ENCODE measurements around the gene LPO.

LPO gene

DNA sequence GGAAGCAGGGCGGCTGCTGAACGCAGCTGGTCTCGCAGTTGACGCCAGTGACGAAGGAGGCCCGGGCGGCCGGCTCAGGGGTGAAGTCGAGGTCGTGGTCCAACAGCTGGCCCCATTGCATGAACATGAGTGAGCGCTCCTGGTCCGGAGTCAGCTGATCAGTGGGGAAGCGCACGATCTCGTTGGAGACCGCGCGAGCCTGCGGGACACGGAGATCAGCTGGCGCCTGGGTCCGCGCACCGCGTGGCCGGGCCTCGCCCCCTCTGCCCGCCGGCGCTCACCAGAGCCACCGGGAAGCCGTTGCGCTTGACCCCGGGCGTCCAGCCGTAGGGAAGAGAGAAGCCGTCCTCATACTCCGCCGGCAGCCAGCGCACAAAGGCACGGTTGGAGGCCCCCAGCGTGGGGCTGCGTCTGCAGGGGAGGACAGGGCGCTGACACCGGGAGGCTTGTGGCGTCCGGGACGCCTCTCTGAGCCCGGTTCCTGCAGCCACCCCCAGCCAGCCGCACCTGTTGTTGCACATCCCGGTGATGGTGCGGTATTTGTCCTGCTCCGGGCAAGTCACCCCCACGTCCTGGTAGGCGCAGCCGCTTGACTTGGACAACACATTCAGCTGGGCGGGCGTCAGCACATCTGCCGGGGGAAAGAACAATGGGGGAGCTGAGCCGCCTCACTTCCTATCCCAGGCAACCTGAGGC is 40.8 kb downstream of the LPO start:
- no peak for DNase-seq

DNA sequence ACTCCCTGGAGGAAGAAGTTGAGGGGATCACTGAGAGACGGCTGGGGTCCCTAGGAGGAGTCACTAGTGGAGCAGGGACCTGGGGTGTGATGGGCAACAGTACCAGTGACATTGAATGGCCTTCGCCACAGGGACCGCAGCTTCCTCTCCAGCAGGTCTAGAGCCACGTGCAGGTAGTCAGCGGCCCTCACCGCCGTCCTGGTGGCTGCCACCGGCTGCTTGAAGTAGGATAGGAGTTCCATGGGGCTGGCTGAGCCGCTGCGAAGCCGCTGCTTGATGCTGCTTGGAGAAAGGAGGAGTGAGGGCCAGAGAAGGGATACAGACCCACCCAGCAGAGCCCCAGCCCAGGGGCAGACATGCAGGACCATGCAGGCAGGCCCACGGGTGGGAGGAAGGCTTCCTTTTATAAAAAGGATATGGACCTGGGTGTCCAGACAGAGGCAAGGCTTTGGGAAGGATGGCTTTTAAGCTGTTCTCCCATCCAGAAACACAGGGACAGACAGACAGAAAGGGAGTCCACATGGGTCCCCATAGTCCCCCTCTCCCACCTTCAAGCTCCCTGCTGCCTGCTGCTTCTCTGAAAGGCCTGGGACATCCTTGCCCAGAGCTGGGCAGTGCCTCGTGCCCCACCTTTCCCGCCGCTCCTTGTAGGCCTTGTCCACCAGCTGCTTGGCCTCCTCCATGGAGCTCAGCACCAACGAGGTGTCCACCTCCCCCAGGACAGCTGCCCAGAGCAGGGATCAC is 41.5 kb downstream of the LPO start:
- DNase-seq: no peak

DNA sequence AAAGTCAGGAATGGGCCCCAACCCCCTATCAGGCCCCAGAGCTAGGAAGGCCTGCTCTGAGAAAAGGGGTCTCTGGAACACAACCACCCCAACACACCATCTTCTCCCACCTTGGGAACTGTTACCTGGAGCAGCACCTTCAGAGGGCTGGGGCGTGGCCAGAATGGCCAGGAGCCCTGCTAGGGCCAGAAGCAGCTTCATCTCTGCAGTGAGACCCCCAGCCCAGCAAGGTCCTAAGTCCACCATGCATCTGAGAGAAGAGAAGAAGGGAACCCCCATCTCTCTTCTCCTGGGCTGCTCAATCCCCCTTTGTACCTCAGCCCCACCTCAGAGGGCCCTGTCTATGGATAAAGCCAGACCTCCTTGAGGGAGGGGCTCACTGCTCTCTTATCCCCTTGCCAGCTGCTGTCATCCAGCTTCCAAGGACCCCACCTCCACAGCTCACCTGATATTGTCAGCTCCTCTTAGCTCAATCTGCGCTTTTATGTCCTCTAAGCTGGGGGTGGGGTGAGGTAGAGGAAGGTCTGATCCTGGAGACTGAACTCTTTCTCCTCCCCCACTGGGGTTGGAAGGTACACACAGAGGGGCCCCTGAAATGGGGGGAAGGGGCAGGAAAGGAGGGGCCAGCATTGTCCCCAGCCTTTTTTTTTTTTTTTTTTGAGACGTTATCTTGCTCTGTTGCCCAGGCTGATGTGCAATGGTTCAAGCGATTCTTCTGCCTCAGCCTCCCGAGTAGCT is 42.3 kb downstream of the LPO start, which contains the start of gene MPO:
TSS of gene MPO (minus strand) at position 456 of the 738 bp plus-strand sequence. CDS start at position 279, 177 bp downstream.
- peak; percentile 96 to 98 for DNase-seq

DNA sequence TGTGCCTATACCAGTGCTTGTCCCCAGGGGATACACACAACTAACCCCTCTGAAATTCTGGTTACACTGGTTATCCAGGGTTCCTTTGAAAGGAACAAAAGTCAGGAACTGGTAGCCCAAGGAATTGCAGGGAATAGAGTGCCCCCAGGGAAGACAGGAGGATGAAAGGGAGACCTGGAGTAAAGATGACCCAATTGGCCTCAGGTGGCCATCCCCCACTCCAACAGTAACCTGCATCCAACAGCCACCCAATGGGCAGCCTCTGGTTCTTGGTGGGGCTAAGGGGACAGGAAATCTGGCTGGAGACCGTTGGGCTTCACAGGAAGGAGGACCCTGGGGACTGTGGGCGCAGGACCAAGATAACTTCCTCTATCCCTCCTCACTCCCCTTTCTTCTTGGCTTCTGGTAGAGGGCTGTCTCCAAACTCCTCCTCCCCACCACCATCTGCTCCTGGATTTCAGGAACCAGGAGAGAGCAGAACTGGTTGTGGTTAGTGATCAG is 43.2 kb downstream of the LPO start:
- peak; percentile 100 for DNase-seq

DNA sequence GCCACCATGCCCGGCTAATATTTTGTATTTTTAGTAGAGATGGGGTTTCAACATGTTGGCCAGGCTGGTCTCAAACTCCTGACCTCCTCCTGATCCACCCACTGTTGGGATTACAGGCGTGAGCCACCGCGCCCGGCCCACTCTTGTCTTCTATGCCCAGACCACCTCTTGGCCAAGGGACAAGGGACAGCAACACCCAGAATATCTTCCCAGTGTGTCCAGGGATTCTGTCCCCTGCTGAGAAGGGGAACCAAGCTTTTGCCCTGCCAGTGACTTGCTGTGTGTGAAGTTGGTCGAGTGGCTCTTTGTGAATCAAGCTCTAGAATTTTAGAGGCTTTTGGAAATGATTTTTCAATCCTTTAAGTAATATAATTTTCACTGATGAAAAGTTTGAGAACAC is 44.1 kb downstream of the LPO start:
- DNase-seq: no peak

DNA sequence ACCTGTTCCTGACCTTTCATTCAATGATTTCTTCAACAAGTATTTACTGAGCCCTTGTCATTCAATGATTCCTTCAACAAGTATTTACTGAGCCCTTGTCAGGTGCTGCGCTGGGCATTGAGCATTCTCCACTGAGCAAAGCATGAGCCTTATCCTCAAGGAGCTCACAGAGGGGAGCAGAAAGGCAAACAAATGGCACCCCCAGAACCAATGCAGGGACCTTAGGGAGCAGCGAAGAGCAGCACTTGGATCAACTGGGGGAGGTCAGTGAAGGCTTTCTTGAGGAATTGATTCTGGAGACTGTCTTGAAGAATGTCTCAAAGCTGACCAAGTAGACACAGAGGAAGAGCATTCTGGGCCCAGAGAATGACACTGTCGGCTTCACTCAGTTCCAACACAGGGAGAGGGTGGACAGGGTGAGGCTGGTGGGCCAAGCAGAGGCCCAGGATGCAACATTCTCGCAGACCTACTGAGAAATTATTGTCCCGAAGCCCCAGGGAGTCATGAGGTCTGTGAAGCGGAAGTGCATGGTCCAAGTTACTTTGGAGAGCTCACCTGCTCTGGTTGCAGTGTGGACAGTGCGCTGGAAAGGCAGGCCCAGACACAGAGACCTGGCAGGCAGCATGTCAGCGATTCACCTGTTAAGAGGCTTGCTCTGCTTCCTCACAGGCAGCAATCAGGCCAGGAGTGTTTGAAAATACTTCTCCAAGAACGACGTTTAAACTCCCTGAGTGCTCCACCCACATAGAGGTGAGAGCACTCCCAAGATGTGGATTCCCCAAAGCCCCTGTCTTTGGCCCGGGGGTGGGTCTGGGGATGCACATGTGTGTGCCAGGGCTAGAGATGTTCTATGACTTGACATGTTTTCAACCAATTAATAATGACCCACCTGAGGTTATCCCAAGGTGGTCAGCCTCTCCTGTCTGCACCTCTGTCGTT is 45.6 kb downstream of the LPO start:
- no peak for DNase-seq

DNA sequence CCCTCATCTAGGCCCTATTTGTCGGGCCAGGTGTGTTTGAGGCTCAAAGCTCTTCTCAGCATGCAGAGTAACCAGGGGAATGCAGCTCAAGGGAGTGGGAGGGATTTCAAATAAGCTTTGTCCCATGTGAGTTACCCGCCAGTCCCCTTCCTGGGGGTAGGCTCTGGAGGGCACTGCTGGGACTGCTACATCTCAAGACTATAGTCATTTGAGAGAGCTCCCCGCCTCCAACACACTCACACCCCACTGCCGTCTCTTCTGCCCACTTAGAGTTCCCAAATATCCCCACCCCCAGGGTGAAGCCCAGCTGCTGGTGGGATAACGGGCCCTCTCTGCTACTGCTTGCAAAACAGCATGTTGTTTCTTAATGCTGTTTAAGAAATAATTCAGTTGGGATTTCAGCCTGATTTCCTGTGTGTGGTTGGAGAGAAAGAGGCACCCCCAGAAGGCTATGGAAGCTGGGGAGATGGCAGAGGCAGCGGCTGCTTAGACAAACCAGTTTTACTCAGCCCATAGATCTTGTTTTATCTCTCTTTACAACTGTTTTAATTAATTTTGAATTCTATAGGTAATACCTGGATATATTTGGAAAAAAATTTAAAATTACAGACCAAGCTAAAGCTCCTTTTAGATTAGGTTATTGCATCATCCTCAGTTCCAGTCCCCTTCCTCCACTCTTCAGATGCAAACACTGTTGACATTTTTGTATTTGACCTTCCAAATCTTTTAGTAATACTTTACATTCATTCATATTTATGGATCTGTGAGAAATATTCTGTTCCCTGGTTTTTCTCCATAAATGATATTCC is 46.4 kb downstream of the LPO start:
- peak; percentile 98 to 99 for DNase-seq

DNA sequence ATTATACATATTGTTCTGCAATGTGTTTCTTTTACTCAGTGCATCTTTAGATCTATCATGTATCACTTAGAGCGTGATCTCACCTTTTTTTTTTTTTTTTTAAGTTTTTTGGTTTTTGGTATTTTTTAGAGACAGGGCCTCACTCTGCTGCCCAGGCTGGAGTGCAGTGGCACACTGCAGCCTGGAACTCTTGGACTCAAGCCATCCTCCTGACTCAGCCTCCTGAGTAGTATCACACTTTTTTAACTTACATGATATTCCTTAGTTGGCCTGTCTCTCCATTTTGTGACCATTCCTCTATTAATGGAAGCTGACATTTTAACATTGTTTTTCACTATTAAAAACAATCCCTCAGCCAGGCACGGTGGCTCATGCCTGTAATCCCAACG is 47.0 kb downstream of the LPO start:
- DNase-seq: no peak

DNA sequence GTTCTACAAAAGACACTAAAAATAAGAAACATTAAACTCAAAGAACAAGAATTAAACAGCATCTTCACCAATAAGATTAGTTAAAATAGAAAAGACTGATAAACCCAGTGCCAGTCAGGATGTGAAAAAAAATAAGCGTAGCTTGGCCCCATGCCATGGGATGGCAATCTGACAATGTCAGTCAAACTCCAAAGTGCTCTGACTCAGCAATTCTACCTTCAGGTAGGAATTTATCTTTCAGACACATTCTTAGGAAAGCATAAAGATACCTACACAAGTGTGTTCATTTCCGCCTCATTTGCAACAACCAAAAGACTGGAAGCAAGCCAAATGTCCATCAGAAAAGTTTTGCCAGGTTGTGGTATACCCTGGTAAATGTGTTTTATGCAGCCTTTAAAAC is 51.5 kb downstream of the LPO start:
- no peak for DNase-seq

DNA sequence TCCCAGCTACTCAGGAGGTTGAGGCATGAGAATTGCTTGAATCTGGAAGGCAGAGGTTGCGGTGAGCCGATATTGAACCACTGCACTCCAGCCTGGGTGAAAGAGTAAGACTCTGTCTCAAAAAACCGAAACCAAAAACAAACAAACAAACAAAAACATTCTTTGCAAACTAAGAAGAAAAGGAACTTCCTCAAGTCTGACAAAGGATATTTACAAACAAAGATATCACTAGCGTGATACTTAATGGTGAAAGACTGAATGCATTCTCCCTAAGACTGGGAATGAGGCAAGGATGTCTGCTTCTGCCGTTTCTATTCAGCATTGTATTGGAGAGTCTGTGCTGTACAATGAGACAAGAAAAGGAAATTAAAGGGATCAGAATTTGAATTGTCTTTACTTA is 52.9 kb downstream of the LPO start:
- DNase-seq: no peak

DNA sequence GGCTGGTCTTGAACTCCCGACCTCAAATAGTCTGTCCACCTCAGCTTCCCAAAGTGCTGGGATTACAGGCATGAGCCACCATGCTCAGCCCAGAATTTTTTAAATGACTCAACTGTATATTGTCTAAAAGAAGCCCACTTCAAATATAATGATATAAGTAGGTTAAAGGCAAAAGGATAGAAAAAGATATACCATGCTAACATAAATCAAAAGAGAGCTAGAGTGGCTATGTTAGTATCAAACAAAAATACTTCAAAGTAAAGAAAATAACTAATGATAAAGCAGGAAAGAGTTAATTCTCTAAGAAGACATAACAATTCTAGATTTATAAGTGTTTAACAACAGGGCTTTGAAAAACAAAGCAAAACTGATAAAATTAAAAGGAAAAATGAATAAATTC is 55.6 kb downstream of the LPO start:
- DNase-seq: no peak

DNA sequence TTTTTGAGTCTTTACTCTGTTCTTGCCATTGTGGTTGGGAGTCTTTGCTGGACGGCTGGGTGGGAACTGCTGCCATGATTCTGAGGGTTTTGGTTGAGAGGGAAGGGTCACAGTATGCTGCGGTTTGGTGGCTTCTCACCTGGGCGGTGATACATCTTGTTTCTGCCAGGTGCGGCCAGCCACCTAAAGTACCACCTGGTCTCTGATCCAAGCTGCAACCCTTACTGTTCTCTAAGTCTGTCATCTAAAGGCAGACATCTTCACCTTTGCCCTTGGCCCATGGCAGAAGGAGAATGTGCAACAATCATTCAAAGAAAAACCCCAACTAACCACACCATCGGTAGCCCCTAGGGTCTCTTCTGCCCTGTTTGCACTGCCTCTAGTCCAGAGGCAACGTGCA is 62.0 kb downstream of the LPO start:
- DNase-seq: no peak

DNA sequence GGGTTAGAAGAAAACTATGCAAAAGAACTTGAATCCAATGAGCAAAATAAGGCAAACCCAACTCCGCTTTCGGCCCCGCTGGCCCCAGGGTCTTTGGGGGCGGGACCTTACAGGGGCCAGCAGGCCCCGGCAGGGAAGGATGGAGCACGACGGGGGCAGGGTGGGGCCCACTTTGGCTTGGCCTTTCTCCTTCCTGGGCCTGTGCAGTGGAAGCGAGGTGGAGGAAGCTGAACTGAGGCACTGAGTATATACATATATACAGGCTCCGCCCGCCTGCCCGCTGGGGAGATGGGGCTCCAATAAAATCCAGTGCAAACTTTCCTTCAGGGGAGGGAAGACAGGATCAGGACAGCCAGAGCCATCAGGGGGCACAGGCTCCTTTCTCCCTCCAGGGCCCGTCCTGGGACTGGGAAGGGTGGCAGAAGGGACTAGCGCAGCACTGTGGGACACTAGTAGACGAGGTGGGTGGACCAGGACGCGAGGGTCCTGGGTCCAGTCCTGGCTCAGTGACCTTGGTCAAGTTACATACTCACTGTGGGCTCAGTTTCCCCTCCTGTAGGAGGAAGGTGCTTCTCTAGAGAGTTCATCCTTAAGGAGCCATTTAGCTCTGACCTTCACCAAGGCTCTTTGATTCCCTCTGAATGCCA is 63.2 kb downstream of the LPO start:
- no peak for DNase-seq

DNA sequence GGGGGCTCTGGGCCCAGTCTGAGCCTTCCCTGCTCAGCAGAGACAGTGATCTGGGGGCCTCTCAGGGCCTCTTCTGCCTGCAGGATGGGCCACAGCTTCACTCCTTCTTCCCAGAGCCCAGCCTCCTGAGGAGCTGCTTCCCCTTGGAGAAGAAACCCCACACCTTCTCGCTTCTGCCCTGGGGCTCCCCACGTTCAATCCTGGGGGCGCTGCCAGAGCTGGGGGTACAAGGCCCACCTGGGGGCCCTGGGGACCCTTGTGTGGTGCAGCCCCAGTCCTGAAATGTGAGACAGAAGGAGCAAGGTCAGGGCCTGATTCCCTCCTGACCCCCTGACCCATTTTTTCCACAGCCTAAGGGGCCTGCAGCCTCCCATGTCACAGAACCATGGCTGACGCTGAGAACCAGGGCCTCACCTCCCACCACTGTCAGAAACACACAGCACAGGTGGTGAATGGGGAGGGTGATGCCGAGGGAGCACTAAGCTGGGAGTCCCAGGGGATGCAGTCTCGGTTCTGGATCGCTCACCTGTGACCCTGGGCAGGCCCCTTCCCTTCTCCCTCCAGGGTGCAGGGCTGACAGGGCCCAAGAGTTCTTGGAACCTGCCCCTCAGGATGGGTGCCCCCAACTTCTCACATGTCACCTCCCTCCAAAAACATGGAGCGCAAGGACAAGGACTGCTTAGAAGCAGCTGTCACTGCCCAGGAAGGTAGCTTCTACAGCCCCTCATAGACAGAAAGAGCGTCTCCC is 64.0 kb downstream of the LPO start:
- no peak for DNase-seq

DNA sequence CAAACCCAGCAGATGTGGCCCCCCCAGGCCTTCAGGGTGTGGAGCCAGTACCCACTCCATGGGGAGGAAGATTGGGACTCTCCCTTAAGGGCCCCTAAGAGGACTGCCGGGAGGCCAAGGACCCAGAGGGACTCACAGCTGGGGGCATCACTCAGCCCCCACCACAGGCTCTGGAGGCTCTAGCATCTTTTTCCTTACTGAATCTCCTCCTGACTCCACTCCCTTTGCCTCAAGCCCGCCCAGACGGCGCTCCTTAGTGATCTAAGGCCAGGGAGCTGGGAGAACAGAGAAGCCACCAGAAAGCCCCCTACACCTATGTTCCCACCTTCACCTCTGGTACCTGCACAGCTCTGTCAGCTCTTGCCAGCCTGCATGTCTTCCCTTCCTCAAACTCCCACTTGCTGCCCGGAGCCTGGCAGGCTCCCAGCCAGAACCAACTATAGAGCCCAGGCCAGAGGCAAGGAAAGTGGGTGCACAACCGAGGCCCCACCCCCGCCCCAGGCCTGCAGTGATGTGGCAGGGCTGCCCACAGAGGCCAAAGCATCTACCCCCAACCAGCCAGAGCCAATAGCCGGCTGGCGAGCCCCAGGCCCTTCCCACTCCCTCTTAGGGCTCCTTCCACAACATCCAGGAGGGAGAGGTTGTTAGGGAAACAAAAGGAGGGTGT is 64.7 kb downstream of the LPO start:
- no peak for DNase-seq

DNA sequence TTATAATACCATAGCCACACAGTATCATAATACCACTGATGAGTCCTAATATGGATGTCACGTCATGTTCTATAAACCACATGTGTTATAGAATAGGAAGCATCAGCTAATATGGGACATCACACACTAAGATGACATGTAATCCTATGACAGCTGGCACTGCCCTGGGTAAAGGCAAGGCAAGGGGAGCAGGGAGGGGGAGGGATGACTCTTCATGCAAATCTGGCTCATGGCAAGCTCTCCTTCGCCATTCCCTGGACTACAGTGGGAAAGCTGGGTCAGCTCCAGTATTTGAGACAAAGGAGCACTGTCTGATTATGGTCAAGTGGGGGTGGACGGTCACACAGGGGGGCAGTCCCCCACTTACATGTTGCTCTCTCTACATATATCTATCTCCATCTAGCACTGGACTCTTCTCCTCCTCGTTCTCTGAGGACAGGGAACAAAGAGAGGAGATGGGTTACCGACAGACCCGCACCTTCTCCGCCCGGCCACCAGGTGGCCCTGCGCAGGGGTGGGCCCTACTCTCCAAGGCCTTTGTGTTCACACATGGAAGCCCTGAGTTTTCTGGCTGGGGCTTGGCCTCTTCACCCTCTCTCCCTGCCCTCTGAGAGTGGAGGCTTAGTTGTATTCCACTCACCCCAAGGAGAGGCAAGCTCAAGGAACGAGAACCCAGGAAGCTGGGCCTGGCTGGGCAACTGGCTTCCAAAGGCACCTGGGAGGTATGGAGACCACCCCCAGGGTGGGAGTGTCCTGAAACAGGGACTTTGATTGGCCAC is 65.8 kb downstream of the LPO start:
- DNase-seq: no peak

DNA sequence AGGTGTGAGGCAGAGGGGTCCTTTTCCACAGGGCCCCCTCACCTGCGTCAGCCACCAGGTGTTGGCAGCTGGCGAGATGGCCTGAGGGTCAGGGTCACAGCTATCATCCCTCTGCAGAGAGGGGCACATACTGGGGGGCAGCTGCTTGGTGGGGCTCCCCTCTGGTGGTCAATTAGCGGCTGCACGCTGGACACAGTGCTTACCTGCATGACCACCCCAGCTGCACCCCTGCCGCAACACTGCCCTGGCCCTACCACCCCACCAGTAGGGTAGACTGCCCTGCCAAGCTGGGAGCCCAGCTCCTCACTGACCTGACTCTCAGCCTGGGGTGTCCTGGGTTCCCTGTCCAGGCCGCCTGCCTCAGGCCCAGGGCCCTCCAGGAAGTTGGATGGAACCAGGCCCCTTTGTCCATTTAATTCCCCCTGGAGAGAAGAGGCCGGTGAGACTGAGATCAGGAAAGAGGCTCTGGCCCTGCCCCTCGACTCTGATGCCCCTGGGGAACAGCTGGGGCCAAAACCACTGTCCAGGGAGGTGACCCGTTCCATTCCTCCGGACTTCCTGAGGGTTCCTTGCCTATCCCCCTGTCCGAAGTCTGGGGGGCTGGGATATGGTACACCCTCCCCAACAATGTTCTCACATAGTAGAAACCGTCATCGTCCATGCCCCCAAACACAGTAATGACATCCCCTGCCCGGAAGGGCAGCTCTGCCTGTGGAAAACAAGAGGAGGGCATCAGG is 66.5 kb downstream of the LPO start:
- no peak for DNase-seq

DNA sequence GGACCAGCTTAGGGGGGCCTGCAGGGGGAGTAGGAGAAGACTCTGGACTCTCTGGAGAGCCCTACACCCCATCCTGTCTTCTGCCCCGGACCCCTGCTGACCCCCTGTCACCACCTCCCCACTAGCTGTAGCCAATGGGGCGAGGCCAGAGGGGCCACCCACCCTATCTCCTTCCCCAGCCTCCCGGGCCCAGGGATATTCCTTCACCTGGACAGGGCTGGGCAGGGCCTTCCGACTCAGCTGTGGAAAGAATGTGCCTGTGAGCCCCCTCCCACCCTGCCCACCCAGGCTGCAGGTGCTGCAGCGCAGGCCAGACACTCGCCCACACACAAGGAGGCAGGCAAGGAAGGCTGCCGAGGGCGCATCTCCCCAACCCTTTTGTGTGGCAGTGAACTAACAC is 67.2 kb downstream of the LPO start:
- DNase-seq: no peak

Measured in Kasumi-1 (cell line).